GM21825 (cell line): ENCODE results near the gene PDE3B.
"Not testable (repeated sequence)": the region's sequence is repeated elsewhere in the genome, so short reads cannot be mapped to it uniquely, and the experiment has no call there.

Experiments
- ATAC-seq: cut with Tn5 transposase; IDR thresholded peaks from one replicate; pipeline ENCODE4 v1.9.1; 2021; ENCODE audit warnings: mild to moderate bottlenecking, moderate library complexity; ENCODE audit not compliant: unreplicated experiment

Gene PDE3B

DNA sequence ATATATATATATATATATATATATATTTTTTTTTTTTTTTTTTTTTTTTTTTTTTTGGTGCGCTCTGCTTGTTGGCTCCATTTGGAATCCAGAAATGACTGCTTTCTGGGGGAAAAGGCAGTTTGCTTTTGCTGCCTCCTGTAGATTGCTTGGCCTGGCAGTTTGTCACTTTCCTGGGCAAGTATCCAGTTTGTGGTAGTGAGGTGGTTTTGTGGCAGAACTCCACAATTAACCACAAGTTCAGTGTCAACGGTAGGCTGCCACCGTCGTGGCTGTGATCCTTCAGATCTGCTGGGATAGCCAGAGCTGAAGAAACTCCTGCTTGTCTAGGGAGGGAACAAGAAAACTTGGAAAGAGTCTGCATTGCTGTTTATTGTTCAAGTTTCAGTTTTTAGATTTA lies 5.0 kb upstream of the PDE3B start:
- ATAC-seq: no peak

DNA sequence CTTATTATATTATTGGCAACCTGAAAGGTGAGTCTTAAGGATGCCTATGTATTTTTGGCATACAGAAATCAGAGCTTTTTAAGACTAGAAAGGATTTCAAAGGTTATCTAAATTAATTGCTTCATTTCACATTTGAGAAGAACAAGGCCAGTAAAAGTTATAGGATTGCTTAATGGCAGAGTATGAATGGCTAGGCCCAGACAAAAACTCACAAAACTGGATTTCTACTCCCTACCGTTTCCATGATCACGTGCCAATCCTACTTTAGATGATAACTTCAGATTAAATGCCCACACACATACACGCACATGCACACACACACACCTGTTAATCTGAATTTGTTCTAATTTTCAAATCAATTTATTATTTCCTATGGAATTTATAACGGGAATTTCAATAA lies 1.8 kb upstream of the PDE3B start:
- ATAC-seq: no peak

DNA sequence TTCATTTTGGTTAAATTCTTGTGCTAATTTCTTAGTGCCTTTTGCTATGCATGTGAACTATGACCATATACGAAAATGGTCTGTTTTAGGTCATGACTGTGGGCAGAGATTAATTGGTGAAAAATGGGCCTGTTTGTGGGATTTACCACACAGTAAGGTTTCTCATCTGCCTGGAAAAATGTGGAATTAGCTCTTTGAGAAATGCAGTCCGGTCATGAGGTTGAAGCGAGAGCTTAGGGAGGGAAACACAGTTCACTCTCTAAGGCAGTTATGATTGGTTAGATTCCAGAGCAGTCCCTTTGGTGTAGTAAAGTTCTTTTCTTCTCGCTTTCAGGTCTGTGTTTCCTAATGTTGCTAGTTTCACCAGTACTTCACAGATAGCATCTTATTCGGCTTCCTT lies 1.2 kb upstream of the PDE3B start:
- ATAC-seq: no peak

DNA sequence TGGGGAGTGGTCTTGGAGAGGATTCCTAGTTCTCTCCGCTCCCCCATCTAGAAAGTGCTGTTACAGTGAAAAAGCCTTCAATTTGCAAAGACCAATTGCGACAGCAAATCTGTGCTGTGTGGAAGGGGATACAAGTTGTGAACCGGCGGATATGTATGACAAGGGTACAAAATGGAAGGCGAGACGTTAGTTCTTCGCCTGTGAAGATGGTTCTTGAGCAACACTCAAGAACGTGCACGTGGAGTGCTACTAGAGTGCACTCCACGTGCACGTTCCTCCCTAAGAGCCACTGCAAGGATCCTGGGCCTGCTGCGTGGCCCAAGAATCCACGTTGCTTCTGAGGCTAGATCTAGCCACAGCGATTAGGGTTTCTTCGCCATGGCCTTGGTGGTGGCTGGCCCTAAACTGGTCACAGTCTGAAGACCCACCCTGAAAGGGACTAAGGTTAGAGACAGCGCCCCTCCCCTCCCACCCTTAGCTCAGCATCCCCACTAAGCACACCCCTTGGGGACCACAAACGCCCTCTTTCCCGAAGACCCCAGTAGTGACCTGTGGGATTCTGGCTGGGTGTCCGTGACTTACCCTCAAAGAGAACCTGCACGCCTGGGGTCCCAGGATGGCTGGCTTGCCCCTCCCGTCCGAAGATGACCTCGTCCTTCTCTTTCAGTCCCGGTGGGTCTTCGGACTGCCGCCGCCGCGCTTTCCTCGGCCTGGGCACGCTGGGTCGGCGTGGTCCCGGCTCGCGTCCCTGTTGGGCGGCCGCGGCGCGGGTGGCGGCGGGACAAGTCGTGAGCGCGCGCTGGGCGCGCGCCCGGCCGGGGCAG lies 519 bp upstream of the PDE3B start:
- no peak for ATAC-seq

DNA sequence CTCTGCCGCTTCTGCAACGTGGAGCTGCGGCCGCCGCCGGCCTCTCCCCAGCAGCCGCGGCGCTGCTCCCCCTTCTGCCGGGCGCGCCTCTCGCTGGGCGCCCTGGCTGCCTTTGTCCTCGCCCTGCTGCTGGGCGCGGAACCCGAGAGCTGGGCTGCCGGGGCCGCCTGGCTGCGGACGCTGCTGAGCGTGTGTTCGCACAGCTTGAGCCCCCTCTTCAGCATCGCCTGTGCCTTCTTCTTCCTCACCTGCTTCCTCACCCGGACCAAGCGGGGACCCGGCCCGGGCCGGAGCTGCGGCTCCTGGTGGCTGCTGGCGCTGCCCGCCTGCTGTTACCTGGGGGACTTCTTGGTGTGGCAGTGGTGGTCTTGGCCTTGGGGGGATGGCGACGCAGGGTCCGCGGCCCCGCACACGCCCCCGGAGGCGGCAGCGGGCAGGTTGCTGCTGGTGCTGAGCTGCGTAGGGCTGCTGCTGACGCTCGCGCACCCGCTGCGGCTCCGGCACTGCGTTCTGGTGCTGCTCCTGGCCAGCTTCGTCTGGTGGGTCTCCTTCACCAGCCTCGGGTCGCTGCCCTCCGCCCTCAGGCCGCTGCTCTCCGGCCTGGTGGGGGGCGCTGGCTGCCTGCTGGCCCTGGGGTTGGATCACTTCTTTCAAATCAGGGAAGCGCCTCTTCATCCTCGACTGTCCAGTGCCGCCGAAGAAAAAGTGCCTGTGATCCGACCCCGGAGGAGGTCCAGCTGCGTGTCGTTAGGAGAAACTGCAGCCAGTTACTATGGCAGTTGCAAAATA lies 816 bp downstream of the PDE3B start:
- ATAC-seq: peak; percentile 45

DNA sequence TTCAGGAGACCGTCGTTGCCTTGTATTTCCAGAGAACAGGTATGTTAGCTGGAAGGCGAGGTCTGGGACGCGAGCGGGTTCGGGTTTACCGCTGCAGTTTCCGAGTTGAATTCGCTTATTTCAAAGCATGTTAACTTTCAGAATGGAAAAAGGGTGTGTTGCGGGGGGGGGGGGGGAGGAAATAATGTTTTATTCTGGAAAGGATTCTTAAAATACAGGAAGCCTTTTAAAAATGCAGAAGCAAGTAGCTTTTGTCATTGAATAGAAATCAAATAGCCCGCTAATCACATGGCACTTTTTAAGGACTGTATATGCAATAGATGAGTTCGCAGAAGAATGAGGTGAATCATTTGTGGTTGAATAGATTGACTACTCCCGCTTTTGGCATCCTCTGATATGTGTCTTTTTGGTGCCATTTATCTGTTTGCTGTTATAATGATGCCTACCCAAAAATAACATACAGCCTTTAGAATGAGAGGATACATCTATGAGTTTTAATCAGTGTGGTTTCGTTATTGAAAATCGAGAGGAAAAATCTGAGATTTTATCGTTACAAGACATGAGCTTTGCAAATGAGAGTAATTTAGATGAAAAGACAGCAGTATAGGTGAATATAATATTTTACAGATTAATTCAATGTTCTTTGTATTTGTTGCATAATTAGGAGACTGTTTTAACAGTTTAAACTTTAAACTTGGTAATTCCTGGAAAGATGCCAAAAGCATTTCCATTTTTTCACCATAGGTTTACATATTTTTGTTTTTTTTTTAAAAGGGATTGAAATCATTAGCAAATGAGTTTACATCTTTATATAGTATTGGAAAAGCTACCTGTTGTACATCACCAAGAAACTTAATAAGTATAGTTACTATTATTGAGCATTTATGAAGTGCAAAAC lies 1.7 kb downstream of the PDE3B start:
- no peak for ATAC-seq

DNA sequence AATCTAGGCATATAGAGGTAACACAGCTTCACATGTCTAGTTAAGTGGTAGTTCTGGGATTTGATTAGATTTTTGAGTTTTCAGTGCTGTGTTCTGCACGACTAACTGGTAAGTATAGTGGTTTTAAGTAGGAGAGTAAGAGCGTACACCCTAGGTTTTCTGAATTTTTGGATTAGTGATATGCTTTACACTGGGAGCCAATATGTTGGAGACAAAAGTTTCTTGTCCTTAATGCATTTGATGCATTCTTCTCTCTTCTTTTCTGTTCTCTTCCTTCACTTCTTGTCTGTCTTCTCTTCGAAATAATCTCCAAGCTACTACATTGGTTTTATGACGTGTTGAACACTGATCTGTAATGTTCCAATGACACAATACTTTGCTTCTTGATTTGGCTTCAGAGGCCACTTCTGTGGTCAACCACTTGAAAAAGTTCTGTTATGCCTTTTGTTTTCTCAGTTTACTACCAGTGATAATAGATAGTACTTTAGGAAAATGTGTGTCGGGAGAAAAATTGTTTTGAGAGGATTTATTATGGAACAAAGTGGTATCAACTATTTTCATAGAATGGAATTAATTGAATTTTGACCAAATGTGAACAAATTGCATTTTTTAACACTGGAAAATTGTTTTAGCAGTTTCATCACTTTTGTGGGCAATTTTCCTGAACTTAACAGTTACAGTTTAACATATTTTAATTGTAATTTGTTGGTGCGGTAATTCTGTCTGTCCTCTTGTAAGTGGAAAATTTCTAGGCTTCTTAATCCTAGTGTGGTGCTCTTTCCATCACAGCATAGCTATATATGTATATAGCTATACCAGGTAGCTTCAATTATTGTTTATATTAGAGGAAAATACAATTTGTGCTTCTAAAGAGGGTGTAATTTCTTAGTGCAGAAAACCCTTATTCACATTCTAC lies 2.6 kb downstream of the PDE3B start:
- ATAC-seq: no peak

DNA sequence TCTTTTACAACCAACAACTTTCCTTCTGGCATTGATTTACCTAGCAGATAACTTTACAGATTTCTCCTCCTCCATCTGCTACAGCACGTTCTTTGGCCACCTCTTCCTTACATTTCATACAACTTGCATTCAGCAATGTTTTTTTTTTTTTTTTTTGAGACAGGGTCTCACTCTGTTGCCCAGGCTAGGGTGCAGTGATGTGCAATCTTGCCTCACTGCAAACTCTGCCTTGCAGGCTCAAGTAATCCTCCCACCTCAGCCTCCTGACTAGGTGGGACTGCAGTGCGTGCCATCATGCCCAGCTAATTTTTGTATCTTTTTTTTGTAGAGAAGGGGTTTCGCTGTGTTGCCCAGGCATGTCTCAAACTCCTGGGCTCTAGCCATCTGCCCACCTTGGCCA lies 6.5 kb downstream of the PDE3B start:
- ATAC-seq: no peak

DNA sequence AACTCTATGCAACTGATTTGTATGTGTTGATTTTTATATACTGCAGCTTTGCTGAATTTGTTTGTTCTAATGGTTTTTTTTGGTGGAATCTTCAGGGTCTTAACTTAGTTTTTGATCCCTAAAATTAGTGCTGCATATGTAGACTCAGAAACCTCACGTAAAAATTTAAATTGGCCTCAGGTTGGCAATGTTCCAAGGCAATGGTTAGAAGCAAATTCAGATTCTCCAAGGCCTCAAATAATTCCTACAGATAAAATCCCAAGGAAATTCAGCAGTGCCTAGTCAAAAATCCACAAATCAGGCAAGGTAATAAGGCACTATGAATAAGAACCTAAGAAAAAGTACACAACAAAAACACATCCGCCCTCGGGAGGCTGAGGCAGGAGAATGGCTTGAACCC lies 9.5 kb downstream of the PDE3B start:
- ATAC-seq: no peak

DNA sequence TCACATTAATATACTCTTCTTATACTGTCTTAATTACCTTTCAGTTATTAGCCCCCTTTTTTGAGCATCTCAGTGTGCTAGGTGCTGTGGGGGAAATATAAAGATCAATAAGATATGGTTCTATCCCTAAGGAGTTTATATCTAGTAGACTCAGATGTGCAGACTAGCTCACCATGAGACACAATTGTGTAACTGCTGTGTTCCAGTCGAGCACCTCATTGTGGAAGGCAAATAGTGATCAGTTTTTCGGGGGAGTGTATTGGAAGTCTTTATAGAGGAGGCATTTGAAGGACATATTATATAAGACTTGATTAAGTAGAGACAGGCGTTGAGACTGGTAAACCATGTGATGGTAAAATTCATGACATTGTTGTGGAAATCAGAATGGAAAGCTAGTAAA lies 11.8 kb downstream of the PDE3B start:
- no peak for ATAC-seq

DNA sequence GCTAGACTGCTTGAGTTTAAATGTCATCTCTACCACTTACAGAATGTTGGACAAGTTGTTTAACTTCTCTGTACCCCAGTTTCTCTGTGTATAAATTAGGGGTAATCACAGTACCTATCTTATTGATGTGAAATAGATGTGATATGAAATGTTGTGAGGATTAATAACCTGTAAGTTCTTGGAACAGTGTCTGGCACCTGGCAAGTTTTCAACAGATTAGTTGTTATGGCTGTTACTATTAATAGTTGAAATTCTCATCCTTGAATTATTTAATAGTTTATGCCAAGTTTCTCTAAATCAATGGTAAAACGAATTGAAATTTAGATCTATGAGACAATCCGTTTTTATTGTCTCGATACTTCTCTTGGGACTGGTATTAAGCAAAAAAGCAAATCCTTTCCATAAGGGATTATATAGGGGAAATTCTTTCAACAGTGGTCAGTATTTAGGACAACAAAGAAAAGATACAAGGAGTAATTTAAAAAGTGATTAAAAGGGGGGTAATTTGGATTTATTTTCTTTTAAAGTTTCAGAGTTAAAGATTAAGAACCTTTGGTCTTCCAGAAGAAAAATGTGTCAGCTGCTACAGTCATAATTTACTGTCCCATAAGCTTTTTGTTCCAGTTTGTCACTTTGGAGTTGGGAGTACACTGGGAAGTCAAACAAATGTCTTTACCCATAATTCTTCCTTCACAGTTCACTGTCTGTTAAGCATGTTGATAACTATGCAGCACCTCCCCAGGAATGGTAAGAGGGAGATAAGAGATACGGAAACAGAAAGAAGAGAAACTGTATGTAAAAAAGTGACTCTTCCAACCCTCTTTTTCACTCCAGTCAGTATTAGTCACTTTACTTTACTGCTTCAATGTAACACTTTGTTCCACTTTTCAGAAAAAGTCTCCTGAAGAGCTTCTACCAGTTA lies 13.2 kb downstream of the PDE3B start:
- no peak for ATAC-seq

DNA sequence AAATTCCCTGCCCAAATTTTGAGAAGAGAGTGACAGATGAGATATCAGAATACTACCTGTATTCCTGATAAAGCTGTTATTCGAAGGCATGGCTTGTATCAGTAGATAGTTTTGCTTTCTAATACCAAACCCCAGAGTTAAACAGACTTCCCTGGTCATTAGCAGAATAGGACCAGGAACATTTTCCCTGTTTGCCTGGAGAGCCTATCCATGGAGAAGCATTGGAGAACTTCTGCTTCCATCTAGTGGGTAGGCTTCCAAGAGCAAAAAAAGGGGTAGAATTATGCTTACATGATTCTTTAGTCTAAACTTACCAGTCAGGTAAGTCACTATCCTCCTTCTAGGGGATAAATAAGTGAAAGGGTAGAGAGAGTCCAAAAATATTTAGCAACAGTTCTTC lies 14.2 kb downstream of the PDE3B start:
- ATAC-seq: no peak

DNA sequence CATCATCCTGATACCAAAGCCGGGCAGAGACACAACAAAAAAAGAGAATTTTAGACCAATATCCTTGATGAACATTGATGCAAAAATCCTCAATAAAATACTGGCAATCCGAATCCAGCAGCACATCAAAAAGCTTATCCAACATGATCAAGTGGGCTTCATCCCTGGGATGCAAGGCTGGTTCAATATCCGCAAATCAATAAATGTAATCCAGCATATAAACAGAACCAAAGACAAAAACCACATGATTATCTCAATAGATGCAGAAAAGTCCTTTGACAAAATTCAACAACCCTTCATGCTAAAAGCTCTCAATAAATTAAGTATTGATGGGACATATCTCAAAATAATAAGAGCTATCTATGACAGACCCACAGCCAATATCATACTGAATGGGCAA lies 21.3 kb downstream of the PDE3B start:
- not testable (repeated sequence) for ATAC-seq

DNA sequence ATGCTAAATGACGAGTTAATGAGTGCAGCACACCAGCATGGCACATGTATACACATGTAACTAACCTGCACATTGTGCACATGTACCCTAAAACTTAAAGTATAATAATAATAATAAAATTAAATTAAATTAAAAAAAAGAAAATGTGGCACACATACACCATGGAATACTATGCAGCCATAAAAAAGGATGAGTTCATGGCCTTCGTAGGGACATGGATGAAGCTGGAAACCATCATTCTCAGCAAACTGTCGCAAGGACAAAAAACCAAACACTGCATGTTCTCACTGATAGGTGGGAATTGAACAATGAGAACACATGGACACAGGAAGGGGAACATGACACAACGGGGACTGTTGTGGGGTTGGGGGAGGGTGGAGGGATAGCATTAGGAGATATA lies 23.7 kb downstream of the PDE3B start:
- ATAC-seq: not testable (repeated sequence)

DNA sequence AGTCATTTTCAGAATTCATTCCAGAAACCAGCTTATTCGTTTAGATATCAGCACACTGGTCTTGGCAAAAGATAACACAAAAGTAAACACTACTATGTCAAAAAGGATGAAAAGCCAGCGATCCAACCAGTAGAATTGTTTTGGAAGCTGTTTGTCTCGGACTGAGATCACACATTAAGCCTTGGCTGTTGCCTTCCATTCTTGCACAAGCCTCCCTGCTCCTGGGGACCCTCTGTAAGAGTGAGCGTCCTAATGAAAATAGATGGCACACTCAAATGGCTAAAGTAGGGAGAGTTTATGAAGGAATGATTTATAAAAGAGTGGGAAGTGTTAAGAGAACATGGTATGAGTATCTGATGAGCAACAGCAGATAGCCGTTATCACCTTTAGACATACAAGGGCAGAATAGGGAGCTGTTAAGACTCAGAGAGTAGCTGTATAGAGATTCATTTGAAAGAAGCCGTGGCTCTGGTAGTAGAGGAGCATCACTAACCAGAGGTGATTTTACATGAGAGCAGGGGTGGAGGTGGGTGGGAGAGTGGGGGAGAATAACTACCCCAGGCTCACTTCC lies 25.2 kb downstream of the PDE3B start:
- no peak for ATAC-seq

DNA sequence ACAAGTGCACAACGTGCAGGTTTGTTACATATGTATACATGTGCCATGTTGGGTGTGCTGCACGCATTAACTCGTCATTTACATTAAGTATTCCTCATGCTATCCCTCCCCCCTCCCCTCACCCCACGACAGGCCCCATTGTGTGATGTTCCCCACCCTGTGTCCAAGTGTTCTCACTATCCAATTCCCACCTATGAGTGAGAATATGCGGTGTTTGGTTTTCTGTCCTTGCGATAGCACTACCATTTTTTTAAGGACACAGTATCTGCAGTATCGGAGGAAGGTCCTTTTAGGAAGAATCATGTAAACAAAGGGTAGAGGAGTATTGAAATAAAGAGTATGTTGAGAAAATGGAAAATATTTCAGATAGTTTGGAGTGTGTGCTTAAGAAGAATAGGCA lies 25.9 kb downstream of the PDE3B start:
- ATAC-seq: no peak

DNA sequence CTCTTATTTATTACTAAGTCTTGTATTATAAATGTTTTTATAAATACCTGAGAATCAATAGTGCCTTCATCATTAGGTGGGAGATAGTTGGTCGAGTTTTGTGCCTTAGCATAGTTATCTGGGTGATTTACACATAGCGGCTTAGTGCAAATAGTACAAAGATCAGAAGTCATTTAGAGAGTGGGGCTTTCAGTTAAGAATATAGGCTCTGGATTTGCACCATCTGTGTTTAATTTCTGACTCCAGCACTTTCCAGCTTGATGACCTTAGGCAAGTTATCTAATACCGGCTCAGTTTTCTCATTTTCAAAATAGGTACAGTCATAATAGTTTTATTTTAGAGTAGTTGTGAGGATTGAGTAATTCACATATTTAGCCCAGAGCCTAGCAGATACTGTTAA lies 26.4 kb downstream of the PDE3B start:
- no peak for ATAC-seq

DNA sequence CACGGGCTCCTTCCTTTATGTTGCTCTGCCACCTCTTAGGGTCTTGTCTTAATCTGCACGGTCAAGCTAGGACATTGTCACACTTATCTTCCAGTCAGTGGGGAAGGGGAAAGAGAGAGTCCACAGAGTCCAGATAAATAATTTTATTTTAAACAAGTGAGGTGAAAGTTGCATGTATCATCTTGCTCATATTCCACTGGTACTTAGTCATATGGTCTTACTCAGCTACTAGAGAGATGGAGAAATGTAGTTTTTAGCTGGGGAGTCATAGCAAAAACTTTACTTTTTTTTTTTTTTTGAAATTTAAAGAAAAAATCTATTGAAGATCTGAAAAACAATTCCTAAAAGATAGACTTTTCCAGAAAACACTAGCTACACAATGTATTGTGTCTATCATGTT lies 29.0 kb downstream of the PDE3B start:
- ATAC-seq: no peak

DNA sequence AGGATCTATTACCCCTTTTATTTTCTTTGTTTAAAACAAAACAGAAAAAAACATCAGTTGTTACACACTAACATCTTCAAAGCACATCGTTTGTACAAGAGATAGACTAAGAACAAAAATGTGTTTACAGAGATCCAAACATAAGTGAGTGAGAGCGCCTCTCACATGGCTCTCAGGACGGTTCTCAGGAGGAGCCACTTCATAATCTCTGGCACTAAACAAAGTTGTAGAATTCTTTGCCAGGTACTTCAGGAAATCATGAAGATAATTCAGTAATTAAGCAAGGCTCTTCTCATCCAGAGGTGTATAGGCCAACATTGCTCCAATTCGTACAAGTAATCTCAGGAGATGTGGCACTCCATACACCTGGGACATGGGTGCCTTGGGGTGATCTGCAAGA lies 29.8 kb downstream of the PDE3B start:
- ATAC-seq: no peak
